NCI-H748 treated with DMSO at 0.1 percent for 48 hours (cell line): ENCODE measurements around the gene RECQL5.
A peak's percentile ranks its signal among the peaks of the same experiment; 100 is the strongest.

ENCODE experiments used
- DNase-seq: peaks from one replicate; lab custom pipeline; 2025; lab: John Stamatoyannopoulos, UW

Gene RECQL5

DNA sequence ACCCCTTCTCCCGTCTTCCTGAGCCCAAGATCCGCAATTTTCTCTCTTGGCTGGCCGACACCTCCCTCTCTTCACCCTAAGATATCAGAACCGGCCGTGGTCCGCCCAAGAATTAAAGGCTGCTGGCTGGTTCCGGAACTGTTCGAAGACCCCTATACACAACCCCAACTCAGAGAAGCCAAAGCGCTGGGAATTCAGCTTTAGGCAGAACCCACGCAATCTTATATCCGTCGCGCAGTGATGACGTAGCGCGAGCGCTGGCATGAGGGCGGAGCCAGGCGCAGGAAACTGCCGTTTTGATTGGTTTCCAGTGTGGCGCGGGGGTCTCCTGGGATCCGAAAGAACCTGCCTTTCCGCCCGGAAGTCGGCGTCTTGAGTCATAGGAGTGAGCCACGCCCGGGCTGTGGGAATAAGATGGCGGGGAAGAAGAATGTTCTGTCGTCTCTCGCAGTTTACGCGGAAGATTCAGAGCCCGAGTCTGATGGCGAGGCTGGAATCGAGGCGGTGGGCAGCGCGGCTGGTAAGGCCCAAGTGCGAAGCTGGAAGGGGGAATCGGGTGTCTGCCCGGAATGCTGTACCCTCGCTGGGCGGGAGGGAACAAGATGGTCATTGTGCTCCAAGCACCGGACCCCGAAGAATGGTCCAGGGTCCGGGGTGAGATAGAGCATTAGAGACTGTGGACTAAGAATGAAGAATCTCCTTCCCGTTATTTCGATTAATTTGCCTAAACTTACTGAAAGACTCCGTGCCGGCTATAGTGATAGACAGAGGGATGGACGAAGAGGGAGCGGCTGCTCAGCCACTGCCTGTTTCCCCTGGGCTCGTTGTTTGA is at the start of gene RECQL5, which contains the start of gene SAP30BP:
TSS of gene RECQL5 (minus strand) at position 196 of the 832 bp plus-strand sequence. CDS start 597 bp downstream, outside the sequence.
TSS of gene SAP30BP (plus strand) at position 380 of the 832 bp plus-strand sequence. CDS start at position 415, 35 bp downstream.
- DNase-seq, result peak; percentile 86

DNA sequence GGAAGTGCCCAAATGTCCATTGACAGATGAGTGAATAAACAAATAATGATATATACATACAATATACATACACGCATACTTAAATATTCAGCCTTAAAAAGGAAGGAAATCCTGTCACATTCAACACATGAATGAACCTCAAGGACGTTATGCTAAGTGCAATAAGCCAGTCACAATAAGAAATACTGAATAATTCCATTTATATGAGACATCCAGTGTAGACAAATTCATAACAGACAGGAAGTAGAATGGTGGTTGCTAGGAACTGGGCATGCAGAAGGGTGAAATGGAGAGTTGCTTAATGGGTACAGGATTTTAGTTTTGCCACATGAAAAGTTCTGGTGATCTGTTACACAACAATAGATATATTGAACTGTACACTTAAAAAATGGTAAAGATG is 45.5 kb upstream of the RECQL5 start:
- DNase-seq, result no peak

DNA sequence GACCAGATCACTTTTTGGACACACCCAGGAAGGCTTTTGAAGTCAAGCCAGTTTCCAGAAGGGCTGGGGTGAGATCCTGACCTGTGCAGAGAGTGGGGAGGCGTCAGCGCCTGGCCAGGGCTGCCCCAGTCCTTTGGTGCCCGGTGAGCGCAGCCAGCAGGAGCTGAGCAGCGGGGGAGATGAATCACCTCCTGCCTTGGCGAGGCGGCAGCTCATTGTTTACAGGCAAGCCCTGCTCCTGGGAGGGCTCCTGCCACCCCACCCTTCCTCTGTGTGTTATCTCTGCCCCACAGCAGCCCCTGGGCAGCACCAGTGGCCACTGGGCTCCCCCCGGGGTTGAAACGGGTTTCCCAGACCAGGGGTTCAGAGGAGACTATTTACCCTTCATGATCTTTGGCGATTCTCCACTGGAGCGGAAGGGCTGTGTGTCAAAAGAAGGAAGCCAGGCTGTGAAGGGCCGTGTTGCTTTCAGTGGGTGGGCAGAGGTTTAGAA is 40.2 kb upstream of the RECQL5 start:
- no peak for DNase-seq

DNA sequence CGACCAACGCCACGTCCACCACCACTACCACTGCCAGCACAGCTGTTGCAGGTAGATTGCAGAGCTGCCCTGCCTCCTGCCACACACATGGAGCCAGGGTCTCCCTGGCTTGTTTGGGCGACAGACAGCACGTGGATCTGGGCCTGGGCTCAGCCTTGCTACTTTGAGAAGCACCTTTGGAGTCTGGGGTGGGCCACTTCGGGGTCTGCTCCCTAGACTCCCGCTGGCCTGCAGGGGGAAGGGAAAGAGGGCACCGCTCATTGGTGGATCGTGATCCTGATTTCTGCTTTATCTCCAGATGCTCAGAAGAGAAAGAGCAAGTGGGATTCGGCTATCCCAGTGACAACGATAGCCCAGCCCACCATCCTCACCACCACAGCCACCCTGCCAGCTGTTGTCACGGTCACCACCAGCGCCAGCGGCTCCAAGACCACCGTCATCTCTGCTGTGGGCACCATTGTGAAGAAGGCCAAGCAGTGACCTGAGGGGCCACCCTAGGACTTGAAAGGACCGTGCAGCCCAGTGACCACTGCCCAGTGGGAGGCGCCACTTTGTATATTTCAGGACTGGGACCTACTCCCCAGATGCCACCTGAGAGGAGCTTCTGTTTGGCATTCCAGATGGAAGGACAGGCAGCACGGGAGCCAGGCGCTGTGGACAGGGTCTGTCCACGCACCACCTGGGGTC is 39.2 kb upstream of the RECQL5 start:
- no peak for DNase-seq

DNA sequence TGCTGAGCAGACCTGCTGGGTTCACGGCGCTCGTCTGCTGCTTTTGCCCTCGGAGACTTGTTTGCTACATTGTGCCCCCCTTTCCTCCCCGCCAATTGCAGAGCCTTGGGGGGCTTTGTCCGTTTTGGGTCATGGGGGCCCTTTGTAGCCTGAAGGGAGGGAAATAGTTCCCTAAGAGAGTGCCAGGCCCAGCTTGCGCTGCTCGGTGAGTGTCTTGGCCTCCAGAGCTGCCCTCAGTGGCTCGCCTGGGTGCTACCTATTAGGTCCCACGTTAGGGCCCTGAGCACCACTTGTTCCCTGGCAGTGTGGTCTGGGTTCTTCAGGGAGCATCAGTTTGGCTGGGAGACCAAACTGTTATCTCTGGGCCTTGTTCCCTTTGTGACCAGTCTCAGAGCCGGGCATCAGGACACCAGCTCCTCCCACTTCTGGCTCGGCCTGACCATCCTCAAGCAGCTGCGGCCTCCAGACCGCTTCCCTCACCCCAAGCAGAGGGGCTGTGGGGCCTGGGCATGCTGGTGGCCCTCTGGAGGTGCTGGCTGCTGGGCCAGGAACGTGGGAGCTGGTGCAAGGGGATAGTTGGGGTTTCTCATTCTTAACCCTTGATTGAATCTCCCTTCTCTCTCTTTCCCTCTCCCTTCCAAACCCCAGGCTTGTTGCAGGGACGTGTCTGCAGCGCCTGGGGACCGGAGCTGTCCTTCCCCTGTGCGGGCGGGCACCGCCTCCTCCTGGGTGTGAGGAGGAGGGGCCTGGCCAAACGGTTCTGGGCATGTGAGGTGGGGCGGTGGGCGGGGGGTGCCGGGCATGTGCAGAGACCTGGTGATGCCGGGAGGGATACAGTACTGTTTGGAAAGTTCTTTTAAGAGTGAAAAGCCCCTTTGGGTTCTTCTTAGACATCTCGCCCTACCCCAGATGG is 38.3 kb upstream of the RECQL5 start:
- DNase-seq, result no peak

DNA sequence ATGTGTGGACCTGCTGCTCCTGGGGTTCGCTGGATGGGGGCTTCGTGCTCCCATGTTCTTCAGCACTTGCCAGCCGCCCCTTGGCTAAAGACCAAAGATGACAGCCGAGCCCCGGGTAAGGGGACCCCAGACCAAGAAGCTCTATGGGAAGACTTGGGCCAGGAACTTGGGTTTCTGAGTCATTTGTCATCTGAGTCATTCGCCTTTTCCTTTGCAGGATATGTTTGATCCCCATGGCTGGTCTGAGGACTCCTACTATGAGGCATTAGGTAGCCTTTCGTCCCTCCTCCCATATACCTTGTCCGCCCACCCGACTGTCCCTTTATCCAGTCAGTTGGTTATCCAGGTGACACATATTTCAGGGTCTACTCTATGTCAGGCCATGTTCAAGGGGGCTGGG is 36.6 kb upstream of the RECQL5 start:
- no peak for DNase-seq

DNA sequence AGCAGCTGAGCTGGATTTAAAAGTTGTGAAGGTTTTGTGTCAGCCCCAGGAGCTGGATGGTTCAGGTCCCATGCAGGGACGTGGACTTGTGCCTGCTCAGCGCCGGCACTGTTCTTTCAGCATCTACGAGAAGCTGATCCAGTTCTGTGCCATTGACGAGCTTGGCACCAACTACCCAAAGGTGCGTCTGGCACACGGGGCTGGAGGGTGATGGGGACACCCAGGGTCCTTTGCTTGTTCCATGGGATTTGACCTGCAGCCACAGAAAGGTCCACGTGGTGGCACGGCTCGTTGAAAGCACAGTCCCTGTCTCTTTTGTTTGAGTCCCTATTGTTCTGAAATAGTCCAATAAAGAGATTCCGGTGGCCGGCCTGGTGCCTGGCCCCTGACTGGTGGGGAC is 36.2 kb upstream of the RECQL5 start:
- no peak for DNase-seq

DNA sequence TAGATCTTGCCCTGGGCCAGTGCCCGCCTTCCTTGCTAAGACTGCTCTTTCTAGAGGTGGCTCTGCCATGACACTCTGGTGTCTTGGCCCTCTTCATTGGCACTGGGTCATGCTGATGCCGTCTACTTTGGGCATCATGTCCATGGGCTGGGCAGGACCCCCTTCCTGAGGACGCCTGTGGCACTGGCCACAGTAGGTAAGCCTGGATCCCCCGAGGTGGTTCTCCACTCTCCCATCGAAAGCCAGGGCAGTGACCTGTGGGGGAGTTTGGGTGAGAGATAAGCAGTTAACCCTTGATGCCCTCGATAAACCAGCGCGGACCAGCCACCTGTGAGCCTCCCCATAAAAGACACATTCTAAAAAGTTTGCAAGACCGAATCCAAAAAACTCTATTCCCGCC is 34.3 kb upstream of the RECQL5 start:
- DNase-seq, result no peak

DNA sequence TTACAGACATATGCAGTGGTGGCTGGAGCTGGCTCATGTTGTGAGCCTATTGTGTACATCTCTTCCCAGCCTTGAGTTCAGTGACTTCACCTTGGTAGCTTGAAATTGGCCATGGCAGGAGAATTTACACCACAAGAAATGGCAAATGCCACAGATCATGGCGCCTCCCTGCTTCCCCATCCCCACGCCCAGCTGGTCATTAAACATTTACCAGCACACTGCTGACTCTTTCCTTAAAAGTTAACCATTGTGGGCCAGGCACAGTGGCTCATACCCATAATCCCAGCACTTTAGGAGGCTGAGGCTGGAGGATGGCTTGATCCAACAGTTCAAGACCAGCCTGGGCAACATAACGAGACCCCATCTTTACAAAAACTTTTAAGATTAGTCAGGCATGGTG is 31.7 kb upstream of the RECQL5 start:
- DNase-seq, result no peak

DNA sequence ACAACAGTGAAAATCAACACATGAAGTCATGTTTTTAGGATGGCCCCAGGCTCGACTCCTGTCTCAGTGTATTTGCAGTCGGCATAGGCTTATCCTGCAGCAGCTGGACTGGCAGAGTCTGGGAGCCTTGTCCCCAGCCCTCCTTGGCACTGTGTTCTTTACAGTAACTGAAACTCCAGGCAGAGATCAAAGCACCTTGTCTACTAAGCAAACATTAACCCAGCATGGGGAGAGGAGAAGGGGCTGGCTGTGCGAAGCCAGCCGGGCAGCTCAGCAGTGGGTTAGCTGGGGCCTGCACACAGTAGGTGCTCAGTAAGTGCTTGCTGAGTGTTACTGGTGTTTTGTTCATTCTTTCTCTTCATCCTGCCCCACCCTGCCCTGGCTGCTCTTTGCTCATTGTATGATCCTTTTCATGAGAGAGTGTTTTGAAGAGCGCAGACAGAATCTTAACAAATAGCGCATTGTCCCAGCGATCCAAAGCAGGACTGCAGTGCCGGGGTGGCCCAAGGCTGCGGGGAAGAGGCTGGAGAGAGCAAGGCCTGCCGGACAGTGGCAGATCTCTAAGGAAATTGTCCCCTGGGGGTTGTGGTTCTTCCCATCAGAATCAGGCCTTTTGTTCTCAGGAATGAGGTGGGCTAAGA is 30.8 kb upstream of the RECQL5 start:
- no peak for DNase-seq

DNA sequence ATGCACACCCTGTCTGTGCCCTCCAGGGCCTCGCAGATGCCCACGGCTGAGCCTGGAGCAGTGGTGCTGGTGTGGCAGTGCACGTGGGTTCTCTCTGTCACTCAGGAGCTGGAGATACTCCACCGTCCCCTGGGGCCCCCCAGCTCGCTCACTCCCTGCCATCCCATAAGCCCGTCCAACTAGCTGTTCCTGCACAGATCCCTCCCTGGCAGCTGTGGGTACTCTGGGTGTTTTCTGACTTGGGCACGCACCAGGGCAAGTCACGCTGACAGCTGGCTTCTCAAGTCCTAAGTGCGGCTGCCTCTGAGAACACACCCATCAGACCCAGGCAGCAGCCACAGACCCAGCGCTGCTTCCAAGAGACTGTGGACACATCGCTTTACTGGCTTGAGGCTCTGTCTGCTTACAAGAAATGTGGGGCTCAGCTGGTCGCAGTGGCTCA is 28.9 kb upstream of the RECQL5 start:
- no peak for DNase-seq

DNA sequence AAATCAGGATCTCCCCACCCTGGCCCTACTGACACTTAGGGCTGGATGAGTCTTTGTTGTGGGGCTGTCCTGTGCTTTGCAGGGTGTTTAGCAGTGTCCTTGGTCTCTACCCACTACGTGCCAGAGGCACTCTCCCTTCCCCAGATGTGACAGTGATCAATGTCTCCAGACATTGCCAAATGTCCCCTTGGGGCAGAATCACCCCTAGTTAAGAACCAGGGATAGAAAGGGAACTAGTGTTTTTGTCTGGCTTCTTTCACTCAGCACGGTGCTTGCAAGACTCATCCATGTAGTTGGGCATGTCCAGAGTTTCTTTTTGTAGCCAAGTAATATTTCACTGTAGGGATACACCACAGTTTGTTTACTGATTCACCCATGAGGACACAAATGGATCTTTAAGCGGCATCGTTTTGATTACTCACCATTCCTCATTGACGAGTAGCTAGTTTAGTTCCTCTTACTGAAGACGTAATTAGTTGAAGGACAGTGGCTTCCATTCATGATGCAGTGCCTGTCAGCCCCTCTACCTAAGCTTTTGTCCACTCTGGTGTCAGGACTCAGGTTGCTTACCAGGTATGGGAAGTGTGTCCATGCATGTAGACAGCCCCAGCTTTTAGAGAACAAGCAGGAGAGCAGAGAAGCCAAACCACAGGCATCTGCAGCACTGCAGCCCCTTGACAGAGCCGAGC is 28.3 kb upstream of the RECQL5 start:
- no peak for DNase-seq

DNA sequence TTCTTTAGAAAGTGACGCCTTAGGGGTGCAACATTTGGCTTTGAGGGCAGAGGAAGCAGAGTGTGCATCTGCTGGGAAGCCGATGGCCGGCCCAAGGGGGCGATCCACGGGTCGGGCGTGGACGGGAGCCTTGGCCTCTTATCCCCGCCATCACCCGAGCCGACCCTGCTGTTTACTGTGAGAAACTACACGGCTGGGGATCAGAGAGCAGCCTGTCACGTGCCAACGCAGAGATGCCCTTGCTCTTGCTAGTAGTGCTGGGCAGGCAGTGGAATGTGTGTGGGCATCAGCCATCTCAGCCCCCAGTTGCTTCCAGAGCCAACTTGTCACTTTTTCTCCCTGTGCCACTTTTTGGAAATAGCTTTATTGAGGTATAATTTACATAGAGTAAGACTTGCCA is 27.6 kb upstream of the RECQL5 start:
- DNase-seq, result no peak

DNA sequence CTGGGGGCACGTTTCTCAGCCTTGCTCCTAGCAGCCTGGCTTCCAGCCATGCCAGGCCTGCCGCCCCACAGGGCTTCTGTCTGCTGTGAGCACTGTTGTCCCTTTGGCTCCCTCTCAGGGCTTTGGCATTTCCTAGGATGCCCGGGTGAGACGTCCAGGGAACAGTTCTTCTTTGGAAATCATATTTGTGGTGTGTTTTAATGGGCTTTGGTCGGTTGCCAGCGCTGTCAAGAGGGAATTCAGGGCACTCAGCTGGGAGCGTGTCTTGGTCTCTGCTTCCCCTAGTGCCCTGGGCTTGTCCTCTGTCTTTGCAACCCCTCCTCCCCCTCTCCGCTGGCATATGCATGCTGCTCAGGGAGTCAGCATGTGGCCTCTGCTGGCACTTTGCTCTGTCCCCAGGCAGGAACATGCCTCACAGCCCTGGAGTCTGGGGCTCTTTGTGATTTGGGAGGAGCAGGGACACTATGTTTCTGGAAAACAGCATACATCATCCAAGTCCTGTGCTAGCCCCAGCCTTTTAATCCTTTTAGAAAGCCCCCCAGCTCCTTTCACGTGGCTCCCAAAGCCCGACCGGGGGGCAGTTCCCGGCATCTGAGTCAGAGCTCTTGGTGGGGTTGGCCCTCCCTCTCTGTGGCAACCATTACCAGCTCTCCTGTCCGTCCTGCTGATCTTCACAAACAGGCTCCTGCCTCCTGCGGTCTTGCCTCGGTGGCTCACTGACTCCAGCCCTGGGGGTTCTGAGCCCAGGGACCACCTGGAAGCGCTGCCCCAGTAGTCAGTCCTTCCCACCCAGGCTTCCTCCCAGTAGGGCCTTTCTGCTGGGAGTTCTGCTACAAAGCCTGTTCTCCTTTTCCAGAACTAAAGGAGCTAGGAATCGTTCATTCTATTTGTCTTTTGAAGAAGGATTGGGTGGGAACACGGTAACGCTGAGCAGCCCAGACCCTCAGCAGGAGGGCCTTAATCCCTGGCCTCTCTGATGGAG is 26.8 kb upstream of the RECQL5 start:
- no peak for DNase-seq

DNA sequence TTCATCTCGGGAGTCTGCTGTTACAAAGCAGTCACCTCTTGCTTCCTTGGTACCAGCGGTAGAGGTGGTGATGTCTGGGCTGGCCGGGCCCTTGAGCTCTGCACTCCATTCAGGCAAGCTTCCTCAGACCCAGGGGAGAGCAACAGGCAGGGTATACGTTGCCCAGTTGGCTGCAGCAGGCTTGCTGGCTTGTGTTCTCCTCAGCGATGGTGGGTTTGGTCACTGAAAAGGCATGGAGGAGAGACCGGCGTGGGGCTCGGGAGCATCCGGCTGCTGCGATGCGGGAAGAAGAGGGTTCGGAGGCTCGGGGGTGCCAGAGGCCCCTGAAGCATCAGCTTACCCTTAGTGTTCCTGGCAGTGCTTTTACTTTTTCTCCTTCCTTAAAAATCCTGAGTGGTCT is 26.0 kb upstream of the RECQL5 start:
- DNase-seq, result no peak

DNA sequence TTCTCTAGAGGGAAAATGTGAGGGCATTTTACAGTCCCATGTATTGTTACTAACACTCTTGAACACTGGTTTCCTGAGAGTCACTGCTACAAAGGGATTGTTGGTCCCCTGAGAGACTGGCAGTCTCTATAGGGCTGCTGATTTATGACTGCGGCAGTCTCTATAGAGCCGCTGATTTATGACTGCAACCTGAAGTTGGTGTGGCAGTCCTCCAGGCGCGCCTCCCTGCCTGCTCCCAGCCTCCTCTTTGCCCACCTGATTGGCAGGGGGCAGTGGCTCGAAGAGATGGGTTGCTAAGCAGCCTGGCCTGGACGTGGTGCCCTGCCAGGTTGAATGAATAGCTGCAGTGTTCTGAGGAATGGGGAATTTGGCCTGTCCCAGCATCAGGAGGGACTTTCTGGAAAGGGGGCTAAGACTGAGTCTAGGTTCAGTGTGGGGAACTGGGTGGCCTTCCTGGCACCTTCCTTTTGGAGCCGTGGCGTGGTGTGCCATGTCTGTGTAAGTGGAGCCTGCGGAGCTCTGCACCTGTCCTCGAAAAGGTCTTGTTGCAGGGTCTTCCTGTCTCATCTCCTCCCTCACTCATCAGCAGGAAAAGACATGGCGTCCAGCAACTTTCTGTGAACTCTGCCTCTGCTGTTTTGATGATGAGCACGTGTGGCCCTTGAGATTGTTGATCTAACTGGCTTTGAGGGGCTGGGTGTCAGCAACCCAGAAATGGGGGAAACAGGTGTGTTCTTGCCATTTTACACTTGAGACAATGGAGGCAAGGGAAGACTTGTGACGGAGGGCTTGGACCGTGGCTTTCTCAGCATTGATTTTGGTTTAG is 25.1 kb upstream of the RECQL5 start:
- no peak for DNase-seq

DNA sequence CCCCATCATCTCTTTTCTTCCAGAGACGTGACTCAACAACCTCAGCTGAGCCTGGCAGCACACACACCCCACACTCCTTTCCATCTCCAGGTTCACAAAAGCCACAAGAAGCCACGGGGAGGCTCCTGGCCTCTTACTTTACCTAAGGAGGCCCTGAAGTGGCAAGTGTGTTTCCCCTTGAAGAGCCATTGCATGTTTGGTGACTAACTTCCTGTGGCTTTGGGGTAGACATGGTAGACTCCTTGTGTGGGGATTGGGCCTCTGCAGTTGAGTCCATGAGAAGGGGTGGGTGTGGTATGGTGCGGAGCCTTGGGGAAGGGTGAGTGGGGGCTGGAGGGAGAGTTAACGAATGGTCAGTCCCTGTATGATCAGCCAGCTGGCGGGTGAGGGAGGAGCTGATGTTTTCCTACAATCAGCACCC is 24.4 kb upstream of the RECQL5 start:
- DNase-seq, result no peak

DNA sequence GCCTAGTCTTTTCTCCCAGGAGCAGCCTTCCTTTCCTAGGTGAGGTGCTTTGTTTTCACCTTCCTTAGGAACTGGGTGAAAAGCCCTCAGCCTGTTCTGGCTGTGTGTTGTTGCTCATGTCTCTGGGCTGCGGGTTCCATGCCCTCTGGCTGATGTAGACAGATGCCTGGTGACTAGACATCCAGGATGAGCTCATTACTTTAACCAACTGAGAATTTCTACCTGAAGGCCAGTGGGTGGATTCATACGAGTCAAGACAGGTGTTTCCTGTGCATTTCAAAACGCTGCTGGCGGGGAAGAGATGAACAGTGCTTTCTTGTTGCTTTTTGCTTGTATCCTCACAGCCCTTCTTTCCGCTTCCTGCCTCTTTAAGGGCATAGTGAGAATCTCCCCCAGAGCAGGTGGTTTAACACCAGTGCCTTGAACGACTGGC is 22.5 kb upstream of the RECQL5 start:
- no peak for DNase-seq
